Measurements from ENCODE around the gene SETDB1.

DNA sequence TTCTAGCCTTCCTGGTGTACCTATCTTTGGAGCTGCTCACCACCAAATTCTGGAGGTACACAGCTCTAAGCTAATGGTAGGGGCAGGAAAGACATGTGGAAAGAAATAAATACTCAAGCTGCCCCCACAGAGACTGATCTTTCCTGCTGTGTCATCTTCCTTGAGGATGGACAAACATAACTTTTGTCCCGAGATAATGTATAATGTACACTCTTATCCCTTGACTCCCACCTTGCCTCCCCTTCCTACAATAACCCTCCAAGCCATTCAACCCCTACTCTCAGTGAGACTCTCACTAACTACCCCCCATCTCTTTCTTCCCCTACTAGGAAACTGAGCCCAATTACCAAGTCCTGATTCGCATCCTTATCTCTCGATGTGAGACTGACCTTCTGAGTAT is 68.1 kb downstream of the SETDB1 start:
- TF ChIP-seq POLR2AphosphoS5 (IDR thresholded peaks at IDR 0.05) (no peak), POLR2A (IDR thresholded peaks at IDR 0.05) (no peak), EP300 (IDR thresholded peaks at IDR 0.05) (no peak)
- TF ChIP-seq, protein P1, sequence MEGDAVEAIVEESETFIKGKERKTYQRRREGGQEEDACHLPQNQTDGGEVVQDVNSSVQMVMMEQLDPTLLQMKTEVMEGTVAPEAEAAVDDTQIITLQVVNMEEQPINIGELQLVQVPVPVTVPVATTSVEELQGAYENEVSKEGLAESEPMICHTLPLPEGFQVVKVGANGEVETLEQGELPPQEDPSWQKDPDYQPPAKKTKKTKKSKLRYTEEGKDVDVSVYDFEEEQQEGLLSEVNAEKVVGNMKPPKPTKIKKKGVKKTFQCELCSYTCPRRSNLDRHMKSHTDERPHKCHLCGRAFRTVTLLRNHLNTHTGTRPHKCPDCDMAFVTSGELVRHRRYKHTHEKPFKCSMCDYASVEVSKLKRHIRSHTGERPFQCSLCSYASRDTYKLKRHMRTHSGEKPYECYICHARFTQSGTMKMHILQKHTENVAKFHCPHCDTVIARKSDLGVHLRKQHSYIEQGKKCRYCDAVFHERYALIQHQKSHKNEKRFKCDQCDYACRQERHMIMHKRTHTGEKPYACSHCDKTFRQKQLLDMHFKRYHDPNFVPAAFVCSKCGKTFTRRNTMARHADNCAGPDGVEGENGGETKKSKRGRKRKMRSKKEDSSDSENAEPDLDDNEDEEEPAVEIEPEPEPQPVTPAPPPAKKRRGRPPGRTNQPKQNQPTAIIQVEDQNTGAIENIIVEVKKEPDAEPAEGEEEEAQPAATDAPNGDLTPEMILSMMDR (IDR thresholded peaks at IDR 0.05) = no peak
